Activated T-helper 17 cell treated with anti-CD3 and anti-CD28 coated beads, Interleukin-2, amount 50 U/mL, for 72 hours (primary cell): ENCODE results near the gene KIF18A. TPM values are rescaled to one million over a fixed set of nuclear protein-coding genes. Genes with fewer than 3 reads are reported as not detected.
"Not testable (repeated sequence)": the region's sequence is repeated elsewhere in the genome, so short reads cannot be mapped to it uniquely, and the experiment has no call there.

ENCODE experiments used
- ATAC-seq: fragments of 150-1000 bp; cut with Tn5 transposase; replicated peaks from 2 replicates; pipeline ENCODE4 v1.10.0; 2021; ENCODE audit warnings: mild to moderate bottlenecking, moderate library complexity
- H3K27ac Mint-ChIP-seq: one replicate; pipeline ENCODE4 v1.8.0; 2022; ENCODE audit warnings: mixed read lengths
- H3K27me3 Mint-ChIP-seq: one replicate; pipeline ENCODE4 v1.8.0; 2022; ENCODE audit warnings: mixed read lengths
- H3K36me3 Mint-ChIP-seq: one replicate; pipeline ENCODE4 v1.8.0; 2022; ENCODE audit warnings: low read depth, mild to moderate bottlenecking, mixed read lengths
- H3K4me1 Mint-ChIP-seq: one replicate; pipeline ENCODE4 v1.8.0; 2022; ENCODE audit warnings: mixed read lengths
- H3K4me3 Mint-ChIP-seq: one replicate; pipeline ENCODE4 v1.8.0; 2022; ENCODE audit warnings: mild to moderate bottlenecking, mixed read lengths
- H3K9me3 Mint-ChIP-seq: one replicate; pipeline ENCODE4 v1.8.0; 2022; ENCODE audit warnings: mixed read lengths
- total RNA-seq, 2 donors: library from RNA; stranded (reverse); gene quantifications; one replicate each; pipeline ENCODE4 v1.2.3, GENCODE V29; 2022

The KIF18A gene
- 10 to 100 TPM; 30.3 to 38.1 TPM for total RNA-seq

DNA sequence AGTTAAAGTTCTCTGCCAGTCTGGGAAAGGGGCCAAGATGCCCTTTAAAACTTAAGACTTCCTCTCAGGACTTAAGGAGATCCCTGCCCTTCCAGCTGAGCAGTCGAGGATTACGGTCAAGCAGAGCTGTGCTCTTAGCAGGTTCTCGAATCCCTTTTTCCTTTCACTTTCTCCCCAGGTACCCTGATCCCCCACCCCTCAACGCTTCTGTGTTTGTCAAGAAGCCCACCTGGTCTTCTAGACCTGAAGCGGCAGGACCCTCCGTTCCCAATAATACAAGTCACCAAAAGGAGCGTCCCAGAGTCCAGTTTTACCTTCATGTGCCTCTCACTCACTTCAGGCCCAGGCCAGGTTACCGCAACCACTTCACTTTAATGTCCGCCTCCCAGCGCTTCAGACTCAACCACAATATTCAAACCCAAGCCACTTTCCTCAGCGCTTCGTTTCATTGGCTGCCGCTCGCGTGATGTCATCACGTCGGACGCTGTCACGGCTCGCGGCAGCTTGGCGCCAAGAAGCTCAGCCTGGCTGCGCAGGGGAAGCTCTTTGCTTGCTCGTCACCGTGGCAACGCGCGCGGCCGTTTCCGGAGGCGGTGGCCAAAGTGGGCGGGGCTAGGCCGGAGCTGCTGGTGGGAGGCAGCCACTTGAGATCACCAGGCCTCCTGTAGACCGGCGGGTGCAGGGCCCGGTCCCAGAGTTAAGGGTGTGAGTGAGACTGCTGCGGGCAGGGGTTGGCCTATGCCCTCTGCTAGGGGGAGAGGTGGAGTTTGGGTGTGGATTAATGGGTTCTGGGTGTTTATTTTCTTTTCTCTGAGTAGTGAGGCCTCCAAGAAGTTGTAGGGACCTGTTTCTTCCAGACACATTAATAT is at the start of gene KIF18A, which contains the start of gene METTL15:
Gene KIF18A (minus strand): TSS at position 407 of the 869 bp plus-strand sequence. CDS start 10,209 bp downstream, outside the sequence.
Gene METTL15 (plus strand): TSS at position 639 of the 869 bp plus-strand sequence. CDS start 4,947 bp downstream, outside the sequence.
- H3K27ac Mint-ChIP-seq, result peak within 1 kb of the TSS; percentile 96
- H3K27me3 Mint-ChIP-seq, result no peaks in the 10 kb centered on the region
- no peaks in the 10 kb centered on the region for H3K9me3 Mint-ChIP-seq
- H3K36me3 Mint-ChIP-seq, result peaks cover 27% of the 10 kb centered on the region
- ATAC-seq, result peak; percentile 96
- H3K4me3 Mint-ChIP-seq, result peak within 1 kb of the TSS; percentile 95
- peaks cover 24% of the 10 kb centered on the region for H3K4me1 Mint-ChIP-seq

- H3K9me3 Mint-ChIP-seq, result peaks cover 4% of the 10 kb centered on the region
- no peak overlapping the region for H3K4me3 Mint-ChIP-seq
- H3K27me3 Mint-ChIP-seq, result no peaks in the 10 kb centered on the region
- no peak overlapping the region for H3K27ac Mint-ChIP-seq
- no peak for ATAC-seq
- H3K4me1 Mint-ChIP-seq, result no peaks in the 10 kb centered on the region
- peaks cover 28% of the 10 kb centered on the region for H3K36me3 Mint-ChIP-seq
Observed at GRCh38 chr11:28153586-28153985, 45.6 kb upstream of the KIF18A start.

- Mint-ChIP-seq H3K27ac (no peak overlapping the region), H3K36me3 (peaks cover 21% of the 10 kb centered on the region), H3K27me3 (no peaks in the 10 kb centered on the region), H3K4me1 (no peaks in the 10 kb centered on the region), H3K4me3 (no peak overlapping the region), H3K9me3 (peaks cover 1% of the 10 kb centered on the region)
- no peak for ATAC-seq
Observed at GRCh38 chr11:28152743-28153142, 44.8 kb upstream of the KIF18A start.

- Mint-ChIP-seq H3K27ac (no peak overlapping the region), H3K27me3 (no peaks in the 10 kb centered on the region), H3K36me3 (no peaks in the 10 kb centered on the region), H3K9me3 (no peaks in the 10 kb centered on the region), H3K4me3 (no peak overlapping the region), H3K4me1 (no peaks in the 10 kb centered on the region)
- peak; percentile 52 for ATAC-seq
Observed at GRCh38 chr11:28146123-28146751, 38.3 kb upstream of the KIF18A start.

DNA sequence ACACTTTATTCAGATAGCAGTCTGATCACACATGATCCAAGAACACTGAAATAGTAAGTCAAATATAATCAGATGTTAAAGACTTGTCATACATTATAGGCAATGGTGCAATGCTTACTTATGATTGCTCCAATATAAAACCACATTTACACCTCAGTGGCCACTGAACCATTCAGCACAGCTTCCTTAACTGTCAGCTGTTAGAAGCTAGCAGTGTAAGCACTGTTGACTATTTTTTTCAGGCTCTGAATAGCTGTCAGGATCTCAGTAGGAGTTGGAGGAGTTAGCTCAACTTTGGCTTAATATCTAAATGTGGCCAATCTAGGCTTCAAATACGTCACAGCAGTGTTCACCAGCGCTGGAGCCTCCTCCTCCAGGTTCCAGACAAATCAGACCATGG is 36.9 kb upstream of the KIF18A start:
- Mint-ChIP-seq H3K27ac (no peak overlapping the region), H3K9me3 (no peaks in the 10 kb centered on the region), H3K27me3 (no peaks in the 10 kb centered on the region), H3K4me1 (no peaks in the 10 kb centered on the region), H3K4me3 (no peak overlapping the region), H3K36me3 (no peaks in the 10 kb centered on the region)
- ATAC-seq, result no peak

- Mint-ChIP-seq H3K4me3 (no peak overlapping the region), H3K4me1 (no peaks in the 10 kb centered on the region), H3K27me3 (no peaks in the 10 kb centered on the region), H3K27ac (no peak overlapping the region), H3K9me3 (no peaks in the 10 kb centered on the region), H3K36me3 (peaks cover 7% of the 10 kb centered on the region)
- no peak for ATAC-seq
Observed at GRCh38 chr11:28142724-28143123, 34.8 kb upstream of the KIF18A start.

GRCh38 chr11:28140689-28141455 is 32.9 kb upstream of the KIF18A start:
- Mint-ChIP-seq H3K4me3 (no peak overlapping the region), H3K27ac (no peak overlapping the region)
- ATAC-seq, result no peak

DNA sequence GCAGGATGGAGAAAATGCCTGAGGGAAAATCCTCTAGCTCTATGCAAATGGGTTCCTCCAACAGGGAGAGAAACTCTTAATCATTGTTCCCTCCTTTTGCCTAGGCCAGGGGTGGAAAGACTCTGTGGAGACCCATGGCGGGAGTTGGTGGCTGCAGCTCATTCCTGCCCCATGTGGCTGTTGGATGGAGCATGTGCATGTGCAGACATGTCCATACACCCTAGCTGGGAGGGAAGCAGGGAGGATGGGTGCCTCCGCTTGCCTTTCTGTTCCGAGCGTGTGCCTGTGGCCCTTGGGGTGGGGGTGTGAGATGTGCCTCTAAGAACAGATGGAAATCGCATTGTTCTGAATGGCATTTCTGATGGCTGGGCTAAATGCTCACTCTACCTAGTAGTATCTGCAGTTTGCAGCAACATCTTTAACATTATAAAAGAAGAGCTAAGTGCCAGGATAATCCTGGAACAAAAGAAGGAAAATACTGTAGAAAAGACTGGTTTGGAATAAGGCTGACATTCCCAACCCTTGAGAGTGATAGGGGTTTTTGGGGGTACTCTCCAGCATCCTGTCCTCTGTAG is 32.0 kb upstream of the KIF18A start:
- Mint-ChIP-seq H3K9me3 (peaks cover 4% of the 10 kb centered on the region), H3K27me3 (no peaks in the 10 kb centered on the region), H3K27ac (no peak overlapping the region), H3K4me1 (no peaks in the 10 kb centered on the region), H3K36me3 (peaks cover 25% of the 10 kb centered on the region), H3K4me3 (no peak overlapping the region)
- ATAC-seq, result no peak

More at GRCh38 chr11:28140689-28141455, 32.9 kb upstream of the KIF18A start:
- peaks cover 24% of the 10 kb centered on the region for H3K36me3 Mint-ChIP-seq
- H3K4me1 Mint-ChIP-seq, result no peaks in the 10 kb centered on the region
- peaks cover 4% of the 10 kb centered on the region for H3K9me3 Mint-ChIP-seq
- no peaks in the 10 kb centered on the region for H3K27me3 Mint-ChIP-seq

DNA sequence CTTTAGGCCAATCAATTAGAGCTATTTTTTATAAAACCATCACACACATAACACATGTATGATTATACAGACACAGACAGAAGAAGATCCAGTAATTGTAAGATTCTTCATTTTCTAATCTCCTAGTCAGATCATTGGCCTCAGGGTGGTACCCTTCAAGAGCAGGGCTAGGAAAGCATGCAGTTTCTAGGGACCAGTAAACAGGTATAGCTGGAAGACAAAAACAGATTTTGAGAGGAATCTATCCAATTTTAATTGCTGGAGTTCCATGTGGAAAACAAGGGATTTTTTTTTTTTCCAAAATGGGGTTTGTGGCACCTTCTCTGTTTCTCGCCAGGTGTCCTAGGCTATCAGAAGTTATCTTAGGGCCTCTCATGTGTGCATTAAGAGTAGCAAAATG is 29.9 kb upstream of the KIF18A start:
- peaks cover 25% of the 10 kb centered on the region for H3K36me3 Mint-ChIP-seq
- H3K9me3 Mint-ChIP-seq, result peaks cover 4% of the 10 kb centered on the region
- no peak for ATAC-seq
- no peaks in the 10 kb centered on the region for H3K27me3 Mint-ChIP-seq
- H3K4me3 Mint-ChIP-seq, result no peak overlapping the region
- no peak overlapping the region for H3K27ac Mint-ChIP-seq
- no peaks in the 10 kb centered on the region for H3K4me1 Mint-ChIP-seq

DNA sequence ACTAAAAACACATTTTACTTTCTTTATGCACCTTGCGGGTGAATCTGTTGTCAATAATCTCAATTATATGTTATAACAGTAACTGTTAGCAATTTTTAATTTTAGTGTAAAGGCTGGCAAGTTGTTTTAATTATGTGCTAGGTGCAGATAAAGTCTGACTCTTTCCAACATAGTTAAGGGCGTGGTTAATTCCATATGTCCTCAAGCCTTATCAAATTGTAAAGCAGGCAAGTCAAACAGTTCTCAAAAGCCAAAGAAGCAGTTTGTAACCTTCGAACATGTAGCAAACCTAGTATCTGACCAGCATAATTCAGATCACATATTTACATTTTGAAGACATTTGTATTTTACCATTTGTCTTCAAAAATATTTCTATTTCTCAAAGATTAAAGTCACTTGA is 29.4 kb upstream of the KIF18A start:
- peaks cover 25% of the 10 kb centered on the region for H3K36me3 Mint-ChIP-seq
- H3K27me3 Mint-ChIP-seq, result no peaks in the 10 kb centered on the region
- H3K4me3 Mint-ChIP-seq, result no peak overlapping the region
- peaks cover 4% of the 10 kb centered on the region for H3K9me3 Mint-ChIP-seq
- no peak overlapping the region for H3K27ac Mint-ChIP-seq
- no peaks in the 10 kb centered on the region for H3K4me1 Mint-ChIP-seq
- no peak for ATAC-seq

DNA sequence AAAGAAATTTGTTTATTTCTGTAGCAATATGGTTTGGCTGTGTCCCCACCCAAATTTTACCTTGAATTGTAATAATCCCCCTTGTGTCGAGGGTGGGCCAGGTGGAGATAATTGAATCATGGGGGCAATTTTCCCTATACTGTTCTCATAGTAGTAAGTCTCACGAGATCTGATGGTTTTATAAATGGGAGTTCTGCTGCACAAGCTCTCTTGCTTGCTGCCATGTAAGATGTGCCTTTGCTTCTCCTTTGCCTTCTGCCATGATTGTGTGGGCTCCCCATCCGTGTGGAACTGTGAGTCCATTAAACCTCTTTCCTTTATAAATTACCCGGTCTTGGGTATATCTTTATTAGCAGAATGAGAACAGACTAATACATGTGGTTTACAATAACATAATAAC is 28.2 kb upstream of the KIF18A start:
- not testable (repeated sequence) for H3K4me1 Mint-ChIP-seq, H3K9me3 Mint-ChIP-seq, H3K4me3 Mint-ChIP-seq, ATAC-seq, H3K27ac Mint-ChIP-seq, H3K27me3 Mint-ChIP-seq
- H3K36me3 Mint-ChIP-seq, result peaks cover 31% of the 10 kb centered on the region

GRCh38 chr11:28133146-28133545 is 25.2 kb upstream of the KIF18A start:
- no peak overlapping the region for H3K27ac Mint-ChIP-seq
- ATAC-seq, result no peak
- no peaks in the 10 kb centered on the region for H3K4me1 Mint-ChIP-seq
- no peak overlapping the region for H3K4me3 Mint-ChIP-seq
- peaks cover 4% of the 10 kb centered on the region for H3K9me3 Mint-ChIP-seq
- H3K27me3 Mint-ChIP-seq, result no peaks in the 10 kb centered on the region
- H3K36me3 Mint-ChIP-seq, result peaks cover 31% of the 10 kb centered on the region

DNA sequence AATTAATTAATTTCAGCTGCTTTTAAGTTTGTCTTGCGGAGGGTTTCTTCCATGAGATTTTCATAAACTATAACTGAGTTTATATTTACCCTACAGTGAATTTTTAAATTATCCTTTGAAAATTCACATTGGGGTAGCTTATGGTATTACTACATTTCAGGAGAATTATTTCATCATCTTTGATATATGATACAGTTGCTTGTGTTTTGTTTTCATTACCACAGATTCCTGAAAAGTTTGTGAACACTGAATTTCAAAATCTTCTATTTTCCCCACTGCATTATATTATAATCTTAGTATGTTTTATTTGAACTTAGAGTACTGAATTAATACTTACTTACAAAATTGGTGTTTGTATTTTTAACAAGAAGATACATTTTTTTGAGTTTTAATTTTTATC is 24.6 kb upstream of the KIF18A start:
- peaks cover 4% of the 10 kb centered on the region for H3K9me3 Mint-ChIP-seq
- no peak overlapping the region for H3K4me3 Mint-ChIP-seq
- no peaks in the 10 kb centered on the region for H3K27me3 Mint-ChIP-seq
- no peaks in the 10 kb centered on the region for H3K4me1 Mint-ChIP-seq
- ATAC-seq, result no peak
- H3K27ac Mint-ChIP-seq, result no peak overlapping the region
- peaks cover 25% of the 10 kb centered on the region for H3K36me3 Mint-ChIP-seq

DNA sequence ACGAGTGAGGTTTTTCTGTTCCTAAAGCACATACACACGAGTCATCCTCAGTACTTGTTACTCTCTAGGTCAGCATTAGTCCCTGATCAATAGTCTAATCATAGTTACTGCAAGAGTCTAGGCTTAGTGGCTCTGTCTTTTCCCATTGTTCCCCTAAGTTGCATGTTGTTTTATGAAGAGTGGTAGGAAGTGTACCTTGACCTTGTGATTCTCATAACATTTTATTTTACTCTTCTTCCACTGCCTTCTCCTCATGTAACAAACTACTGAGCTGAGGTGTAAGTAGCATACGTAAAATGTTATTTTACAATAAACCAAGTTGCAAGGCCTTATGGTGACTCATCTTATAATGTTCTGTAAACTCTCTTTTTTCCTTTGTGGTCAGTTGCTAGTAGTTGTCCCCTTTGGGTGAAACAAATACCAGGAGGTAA is 15.2 kb upstream of the KIF18A start:
- no peak overlapping the region for H3K27ac Mint-ChIP-seq
- peaks cover 5% of the 10 kb centered on the region for H3K4me1 Mint-ChIP-seq
- H3K27me3 Mint-ChIP-seq, result no peaks in the 10 kb centered on the region
- H3K4me3 Mint-ChIP-seq, result no peak overlapping the region
- H3K9me3 Mint-ChIP-seq, result no peaks in the 10 kb centered on the region
- H3K36me3 Mint-ChIP-seq, result peaks cover 42% of the 10 kb centered on the region
- no peak for ATAC-seq
